Endothelial cell of umbilical vein (primary cell): ENCODE measurements around the gene ZIC4.
A peak's percentile ranks its signal among the peaks of the same experiment; 100 is the strongest.

Experiments used
- EZH2 ChIP-seq: IDR thresholded peaks from 2 replicates; pipeline ENCODE4 v1.6.1; 2012; ENCODE audit warnings: borderline replicate concordance, low read depth, mild to moderate bottlenecking, moderate library complexity, low read length, inconsistent platforms; ENCODE audit not compliant: severe bottlenecking
- GATA2 ChIP-seq: IDR thresholded peaks from 2 replicates; pipeline ENCODE4 v1.7.0; 2011; ENCODE audit warnings: low read depth, mild to moderate bottlenecking, moderate library complexity, mixed read lengths, low read length; ENCODE audit not compliant: insufficient read length, insufficient read depth
- JUN ChIP-seq: IDR thresholded peaks from 2 replicates; pipeline ENCODE4 v1.6.1; 2011; ENCODE audit warnings: borderline replicate concordance, low read depth; ENCODE audit not compliant: insufficient read length, insufficient read depth
- POLR2A ChIP-seq: IDR thresholded peaks from 2 replicates; pipeline ENCODE4 v1.6.1; 2012; ENCODE audit warnings: low read depth, mild to moderate bottlenecking, control low read depth, low read length
- POLR2AphosphoS5 ChIP-seq: IDR thresholded peaks from 2 replicates; pipeline ENCODE4 v1.6.1; 2012; ENCODE audit warnings: low read depth, mild to moderate bottlenecking, control low read depth, low read length, moderate library complexity; ENCODE audit not compliant: insufficient read depth
- TF ChIP-seq, protein P1 (sequence below), 2 donors: IDR thresholded peaks; 1 replicate in 1 of 2; 2 replicates in 1 of 2; pipeline ENCODE4 v1.5.1; 2011; ENCODE audit warnings: low read length in 2 of 2, mild to moderate bottlenecking in 2 of 2, moderate library complexity in 2 of 2, control low read depth in 1 of 2, inconsistent platforms in 1 of 2, low read depth in 1 of 2; ENCODE audit not compliant: insufficient read depth in 1 of 2; ENCODE audit errors: extremely low read depth in 1 of 2
- TF ChIP-seq, protein P2 (sequence below): IDR thresholded peaks from 2 replicates; pipeline ENCODE4 v1.6.1; 2011; ENCODE audit not compliant: insufficient read depth, insufficient read length

DNA sequence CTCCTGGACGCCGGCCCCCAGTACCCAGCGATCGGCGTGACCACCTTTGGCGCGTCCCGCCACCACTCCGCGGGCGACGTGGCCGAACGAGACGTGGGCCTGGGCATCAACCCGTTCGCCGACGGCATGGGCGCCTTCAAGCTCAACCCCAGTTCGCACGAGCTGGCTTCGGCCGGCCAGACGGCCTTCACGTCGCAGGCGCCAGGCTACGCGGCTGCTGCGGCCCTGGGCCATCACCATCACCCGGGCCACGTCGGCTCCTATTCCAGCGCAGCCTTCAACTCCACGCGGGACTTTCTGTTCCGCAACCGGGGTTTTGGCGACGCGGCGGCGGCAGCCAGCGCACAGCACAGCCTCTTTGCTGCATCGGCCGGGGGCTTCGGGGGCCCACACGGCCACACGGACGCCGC lies 3.8 kb upstream of the ZIC4 start:
- TF ChIP-seq GATA2 (no peak), POLR2A (no peak), EZH2 (peak; percentile 72), JUN (no peak), POLR2AphosphoS5 (no peak)
- TF ChIP-seq, protein P1, sequence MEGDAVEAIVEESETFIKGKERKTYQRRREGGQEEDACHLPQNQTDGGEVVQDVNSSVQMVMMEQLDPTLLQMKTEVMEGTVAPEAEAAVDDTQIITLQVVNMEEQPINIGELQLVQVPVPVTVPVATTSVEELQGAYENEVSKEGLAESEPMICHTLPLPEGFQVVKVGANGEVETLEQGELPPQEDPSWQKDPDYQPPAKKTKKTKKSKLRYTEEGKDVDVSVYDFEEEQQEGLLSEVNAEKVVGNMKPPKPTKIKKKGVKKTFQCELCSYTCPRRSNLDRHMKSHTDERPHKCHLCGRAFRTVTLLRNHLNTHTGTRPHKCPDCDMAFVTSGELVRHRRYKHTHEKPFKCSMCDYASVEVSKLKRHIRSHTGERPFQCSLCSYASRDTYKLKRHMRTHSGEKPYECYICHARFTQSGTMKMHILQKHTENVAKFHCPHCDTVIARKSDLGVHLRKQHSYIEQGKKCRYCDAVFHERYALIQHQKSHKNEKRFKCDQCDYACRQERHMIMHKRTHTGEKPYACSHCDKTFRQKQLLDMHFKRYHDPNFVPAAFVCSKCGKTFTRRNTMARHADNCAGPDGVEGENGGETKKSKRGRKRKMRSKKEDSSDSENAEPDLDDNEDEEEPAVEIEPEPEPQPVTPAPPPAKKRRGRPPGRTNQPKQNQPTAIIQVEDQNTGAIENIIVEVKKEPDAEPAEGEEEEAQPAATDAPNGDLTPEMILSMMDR (IDR thresholded peaks at IDR 0.05; ENCODE audit: extremely low read depth in 1 of 2, insufficient read depth in 1 of 2, low read depth in 1 of 2, low read length in 2 of 2), result no peak
- TF ChIP-seq, protein P2, sequence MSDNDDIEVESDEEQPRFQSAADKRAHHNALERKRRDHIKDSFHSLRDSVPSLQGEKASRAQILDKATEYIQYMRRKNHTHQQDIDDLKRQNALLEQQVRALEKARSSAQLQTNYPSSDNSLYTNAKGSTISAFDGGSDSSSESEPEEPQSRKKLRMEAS, result no peak
